Measurements from ENCODE around the gene SLC45A3. TPM values are rescaled to one million over a fixed set of nuclear protein-coding genes. Genes with fewer than 3 reads are reported as not detected.

SLC45A3 gene
- polyA plus RNA-seq, 4 donors: 1.7 to 10.5 (median 7.7) TPM

- DNase-seq (ENCODE audit: low read depth in 4 of 4, low spot score in 3 of 4): no peak
Measured at GRCh38 chr1:205669341-205670149, 10.8 kb downstream of the SLC45A3 start.

- DNase-seq (ENCODE audit: low read depth in 4 of 4, low spot score in 3 of 4): no peak
Measured at GRCh38 chr1:205668951-205669340, 11.4 kb downstream of the SLC45A3 start.

GRCh38 chr1:205667909-205668643 lies 12.2 kb downstream of the SLC45A3 start:
- no peak for DNase-seq (ENCODE audit: low read depth in 4 of 4, low spot score in 3 of 4)

DNA sequence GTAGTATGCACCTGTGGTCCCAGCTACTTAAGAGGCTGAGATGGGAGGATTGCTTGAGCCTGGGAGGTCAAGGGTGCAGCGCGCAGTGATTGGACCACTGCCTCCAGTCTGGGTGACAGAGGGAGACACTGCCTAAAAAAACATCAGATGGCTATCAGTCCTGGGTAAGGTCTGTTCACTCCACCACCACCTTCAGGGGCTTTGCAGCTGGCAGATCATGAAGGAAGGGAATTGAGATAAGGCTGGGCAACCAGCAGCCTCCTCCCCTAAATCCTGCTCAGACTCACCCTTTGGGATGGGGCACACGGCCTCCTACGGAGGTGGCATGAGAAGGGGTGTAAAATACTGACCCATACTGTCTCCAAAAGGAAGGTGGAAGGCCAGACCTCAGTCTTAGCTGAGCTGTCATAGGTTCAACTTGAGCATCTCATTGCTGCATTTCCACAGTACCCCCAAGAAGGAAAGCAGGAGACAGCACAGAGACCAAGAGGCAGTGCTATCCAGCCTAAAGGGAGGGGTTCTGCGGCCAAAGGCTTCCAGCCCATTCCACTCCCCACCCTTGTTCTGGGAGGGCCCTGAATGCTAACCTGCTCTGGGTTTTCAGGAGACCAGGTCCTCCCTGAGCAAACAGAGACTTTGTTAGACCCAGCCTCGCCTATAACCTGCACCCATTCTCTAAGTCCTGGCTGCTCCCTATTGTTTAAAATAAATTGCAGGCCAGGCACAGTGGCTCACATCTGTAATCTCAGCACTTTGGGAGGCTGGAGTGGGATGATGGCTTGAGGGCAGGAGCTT lies 13.7 kb downstream of the SLC45A3 start:
- no peak for DNase-seq (ENCODE audit: low read depth in 4 of 4, low spot score in 3 of 4)

- DNase-seq (ENCODE audit: low read depth in 4 of 4, low spot score in 3 of 4): no peak
Measured at GRCh38 chr1:205665201-205666045, 14.9 kb downstream of the SLC45A3 start.

DNA sequence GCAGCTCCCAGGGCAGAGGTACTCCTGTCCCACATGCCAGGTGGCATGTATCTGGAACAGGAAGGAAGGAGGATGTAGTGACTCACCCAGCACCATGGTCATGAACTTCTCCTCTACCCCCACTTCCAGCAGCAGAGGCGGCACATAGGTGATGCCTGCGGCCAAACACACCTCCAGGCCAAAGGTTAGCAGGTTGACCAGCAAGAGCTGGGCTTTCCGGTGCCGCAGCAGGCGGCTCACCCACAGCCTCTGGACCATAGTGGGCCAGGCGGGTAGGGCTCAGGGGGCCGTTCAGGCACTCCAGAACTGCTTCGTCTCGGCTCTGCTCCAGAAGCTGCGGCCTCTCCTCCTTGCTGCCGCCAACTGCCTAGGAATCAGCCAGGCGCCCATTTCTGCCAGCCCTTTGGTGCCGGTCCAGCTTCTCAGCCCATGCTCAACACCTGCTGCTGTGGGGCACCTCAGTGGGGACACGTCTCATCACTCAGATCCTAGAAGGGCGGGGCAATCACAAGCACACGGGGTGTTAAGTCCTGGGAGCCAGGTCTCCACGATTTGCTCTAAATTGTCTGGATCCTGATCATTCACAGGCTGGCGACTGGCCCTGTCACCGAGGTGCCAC lies 15.8 kb downstream of the SLC45A3 start:
- DNase-seq (ENCODE audit: low read depth in 4 of 4, low spot score in 3 of 4): no peak

DNA sequence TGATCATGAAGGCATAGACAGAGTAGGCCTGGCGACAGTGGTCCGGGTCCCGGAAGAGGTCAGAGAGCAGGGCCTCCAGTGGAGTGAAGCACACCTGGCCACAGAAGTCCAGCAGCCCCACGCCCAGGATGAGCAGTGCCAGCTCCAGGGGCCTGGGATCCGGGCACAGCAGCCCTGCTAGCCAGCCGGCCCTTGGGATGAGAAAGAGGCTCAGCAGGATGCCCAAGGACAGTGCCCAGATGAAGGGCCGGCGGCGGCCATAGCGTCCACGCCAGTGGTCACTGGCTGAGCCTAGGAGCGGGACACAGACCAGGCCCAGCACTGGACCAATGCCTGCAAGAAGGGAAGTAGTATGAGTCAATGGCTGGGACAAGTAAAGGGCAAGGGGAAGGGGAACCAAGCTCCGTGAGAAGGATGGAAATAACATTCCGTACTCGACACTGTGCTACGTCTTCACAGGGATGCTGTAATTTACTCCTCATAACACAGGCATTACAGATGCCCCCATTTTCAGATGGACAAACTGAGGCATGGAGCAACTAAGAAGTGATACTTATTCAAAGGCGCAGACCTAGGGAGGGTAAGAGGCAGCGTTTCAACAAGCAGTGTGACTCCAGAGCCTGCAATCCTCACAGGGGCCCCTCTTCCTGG lies 16.9 kb downstream of the SLC45A3 start:
- DNase-seq (ENCODE audit: low read depth in 4 of 4, low spot score in 3 of 4): no peak

DNA sequence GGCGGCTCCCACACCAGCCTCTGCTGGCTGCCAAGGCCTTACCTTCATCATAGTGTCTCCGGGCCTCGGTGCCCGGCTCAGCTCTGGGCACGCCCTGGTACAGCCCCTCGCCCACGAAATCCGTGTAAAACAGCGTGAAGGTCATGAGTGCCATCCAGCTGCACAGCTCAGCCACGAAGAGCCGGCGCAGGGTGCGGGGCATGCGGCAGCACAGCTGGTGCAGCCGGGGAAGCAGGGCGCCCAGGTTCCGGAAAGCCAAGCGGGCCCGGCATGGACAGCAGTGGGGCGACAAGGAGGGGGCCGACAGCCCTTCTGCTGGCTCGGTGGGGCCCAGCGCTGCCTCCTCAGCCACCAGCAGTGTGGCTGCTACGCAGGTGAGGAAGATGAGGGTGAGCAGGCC lies 17.5 kb downstream of the SLC45A3 start:
- no peak for DNase-seq (ENCODE audit: low read depth in 4 of 4, low spot score in 3 of 4)

- DNase-seq (ENCODE audit: low read depth in 4 of 4, low spot score in 3 of 4): no peak
Measured at GRCh38 chr1:205662135-205662738, 18.1 kb downstream of the SLC45A3 start.

DNA sequence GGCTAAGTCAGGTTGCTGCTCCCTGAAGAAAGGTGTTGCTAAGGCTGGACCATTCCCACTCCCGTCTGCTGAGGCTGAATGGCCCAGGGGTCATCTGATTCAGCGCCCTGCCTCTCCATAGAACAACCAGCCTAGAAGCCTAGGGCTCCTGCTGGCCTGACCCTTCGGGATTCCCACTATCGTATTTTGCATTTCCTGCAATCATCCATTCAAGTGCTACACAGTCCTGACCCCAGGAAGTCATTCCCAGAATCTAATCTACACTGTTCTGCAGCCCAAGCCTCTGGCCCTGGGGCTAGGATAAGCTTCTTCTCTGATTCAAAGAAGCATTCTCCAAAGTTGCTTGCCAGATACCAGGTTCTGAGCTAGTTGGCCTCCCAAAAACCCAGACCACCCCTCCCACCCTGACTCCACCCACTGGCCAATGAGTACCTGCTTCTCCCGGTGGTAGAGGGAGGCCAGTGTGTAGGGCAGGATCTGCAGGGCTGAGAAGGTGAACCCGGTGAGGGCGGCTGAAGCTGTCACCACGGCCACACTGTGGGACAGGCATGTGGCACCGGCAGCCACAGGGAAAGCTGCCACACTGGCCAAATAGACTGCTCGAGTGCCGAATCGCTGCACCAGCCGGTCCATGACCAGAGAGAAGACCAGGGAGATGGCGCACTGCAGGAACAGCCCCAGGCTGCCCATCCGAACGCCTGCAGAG lies 18.7 kb downstream of the SLC45A3 start:
- no peak for DNase-seq (ENCODE audit: low read depth in 4 of 4, low spot score in 3 of 4)

- DNase-seq (ENCODE audit: low read depth in 4 of 4, low spot score in 3 of 4): no peak
Measured at GRCh38 chr1:205660361-205660760, 19.9 kb downstream of the SLC45A3 start.

- no peak for DNase-seq (ENCODE audit: low read depth in 4 of 4, low spot score in 3 of 4)
Measured at GRCh38 chr1:205658943-205659581, 21.2 kb downstream of the SLC45A3 start.

DNA sequence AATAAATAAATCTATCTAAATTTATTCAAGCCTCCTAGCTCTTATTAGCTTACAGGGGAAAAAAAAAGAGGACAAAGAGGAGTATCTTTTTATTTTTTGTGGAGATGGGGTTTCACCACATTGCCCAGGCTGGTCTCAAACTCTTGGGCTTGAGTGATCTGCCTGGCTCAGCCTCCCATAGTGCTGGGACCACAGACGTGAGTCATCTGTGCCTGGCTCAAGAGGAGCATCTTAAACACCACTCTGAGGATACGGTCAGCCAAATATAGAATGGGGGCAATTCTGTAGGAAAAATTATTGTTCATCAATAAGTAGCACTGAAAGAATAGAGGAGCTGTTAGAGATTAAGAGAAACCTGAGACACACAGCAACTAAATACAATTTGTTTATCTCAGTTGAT lies 24.1 kb downstream of the SLC45A3 start:
- DNase-seq (ENCODE audit: low read depth in 4 of 4, low spot score in 3 of 4): no peak

DNA sequence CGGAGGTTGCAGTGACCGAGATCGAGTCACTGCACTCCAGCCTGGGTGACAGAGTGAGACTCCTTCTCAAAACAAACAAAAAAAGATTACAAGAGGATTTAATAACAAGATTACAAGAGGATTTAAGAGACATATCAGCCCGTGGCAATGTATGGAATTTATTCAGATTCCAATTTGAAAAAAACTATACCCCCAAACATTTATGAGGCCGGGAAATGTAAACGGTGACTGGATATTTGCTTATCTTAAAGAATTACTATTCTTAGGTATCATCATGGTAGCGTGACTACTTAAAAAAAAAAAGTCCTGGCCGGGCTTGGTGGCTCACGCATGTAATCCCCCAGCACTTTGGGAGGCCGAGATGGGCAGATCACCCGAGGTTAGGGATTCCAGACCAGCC lies 27.3 kb downstream of the SLC45A3 start:
- no peak for DNase-seq (ENCODE audit: low read depth in 4 of 4, low spot score in 3 of 4)

DNA sequence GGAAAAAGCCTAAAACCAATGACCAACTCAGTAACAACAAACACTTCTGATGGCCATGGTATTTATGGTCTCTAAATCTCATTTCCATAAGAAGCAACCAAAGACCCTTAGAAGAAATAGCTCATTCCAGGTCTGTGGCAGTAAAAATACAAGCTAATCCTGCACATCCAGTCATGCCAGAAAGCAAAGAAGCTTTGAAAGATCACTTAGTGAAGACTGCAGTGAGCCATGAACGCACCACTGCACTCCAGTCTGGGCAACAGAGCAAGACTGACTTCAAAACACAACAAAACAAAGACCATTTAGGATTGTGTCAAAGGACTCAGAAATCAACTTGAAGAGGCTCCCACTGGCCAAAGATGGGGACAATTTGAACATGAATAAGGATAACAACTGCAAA lies 30.1 kb downstream of the SLC45A3 start:
- DNase-seq (ENCODE audit: low read depth in 4 of 4, low spot score in 3 of 4): no peak

DNA sequence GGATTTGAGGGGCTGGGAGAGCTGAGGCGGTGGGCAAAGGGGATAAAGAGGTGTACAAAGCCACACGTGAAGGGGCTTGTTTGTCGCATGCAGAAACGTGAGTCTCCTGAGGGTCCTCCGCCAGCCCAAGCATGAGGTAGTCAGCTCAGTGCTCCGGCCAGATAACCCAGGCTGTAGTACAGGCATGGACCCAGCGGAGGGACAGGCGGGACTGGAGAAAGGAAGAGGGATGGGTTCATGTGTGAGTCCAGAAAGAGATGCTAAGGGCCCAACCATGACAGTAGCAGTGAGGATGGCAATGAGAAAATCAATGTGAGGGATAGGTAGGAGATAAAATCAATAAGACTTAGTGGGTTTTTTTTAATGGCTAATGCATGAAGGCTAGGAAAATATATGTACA lies 34.8 kb downstream of the SLC45A3 start:
- DNase-seq (ENCODE audit: low read depth in 4 of 4, low spot score in 3 of 4): no peak

GRCh38 chr1:205642679-205643307 lies 37.5 kb downstream of the SLC45A3 start:
- DNase-seq (ENCODE audit: low read depth in 4 of 4, low spot score in 3 of 4): no peak
